ENCODE measurements around the gene VRK1.

The VRK1 gene

DNA sequence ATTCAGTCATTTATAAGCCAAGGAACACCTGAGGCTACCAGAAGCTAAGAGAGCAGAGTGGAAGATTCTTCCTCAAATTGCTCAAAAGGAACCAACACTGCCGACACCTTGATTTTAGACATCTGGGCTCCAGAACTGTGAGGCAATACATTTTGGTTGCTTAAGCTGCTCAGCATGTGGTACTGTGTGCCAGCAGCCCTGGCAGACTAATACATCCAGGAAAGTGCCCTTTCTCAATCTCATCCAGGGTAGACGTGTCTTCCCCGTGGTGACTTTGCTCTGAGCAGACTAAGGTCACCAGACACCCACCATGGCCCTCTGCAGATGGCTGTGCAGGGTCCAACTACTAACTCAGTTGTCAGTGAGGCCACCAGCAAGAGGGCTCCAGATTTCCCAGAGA is 122.8 kb downstream of the VRK1 start:
- DNase-seq (ENCODE audit: low read depth), result no peak
- TF ChIP-seq, protein P1, sequence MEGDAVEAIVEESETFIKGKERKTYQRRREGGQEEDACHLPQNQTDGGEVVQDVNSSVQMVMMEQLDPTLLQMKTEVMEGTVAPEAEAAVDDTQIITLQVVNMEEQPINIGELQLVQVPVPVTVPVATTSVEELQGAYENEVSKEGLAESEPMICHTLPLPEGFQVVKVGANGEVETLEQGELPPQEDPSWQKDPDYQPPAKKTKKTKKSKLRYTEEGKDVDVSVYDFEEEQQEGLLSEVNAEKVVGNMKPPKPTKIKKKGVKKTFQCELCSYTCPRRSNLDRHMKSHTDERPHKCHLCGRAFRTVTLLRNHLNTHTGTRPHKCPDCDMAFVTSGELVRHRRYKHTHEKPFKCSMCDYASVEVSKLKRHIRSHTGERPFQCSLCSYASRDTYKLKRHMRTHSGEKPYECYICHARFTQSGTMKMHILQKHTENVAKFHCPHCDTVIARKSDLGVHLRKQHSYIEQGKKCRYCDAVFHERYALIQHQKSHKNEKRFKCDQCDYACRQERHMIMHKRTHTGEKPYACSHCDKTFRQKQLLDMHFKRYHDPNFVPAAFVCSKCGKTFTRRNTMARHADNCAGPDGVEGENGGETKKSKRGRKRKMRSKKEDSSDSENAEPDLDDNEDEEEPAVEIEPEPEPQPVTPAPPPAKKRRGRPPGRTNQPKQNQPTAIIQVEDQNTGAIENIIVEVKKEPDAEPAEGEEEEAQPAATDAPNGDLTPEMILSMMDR (conservative IDR thresholded peaks at IDR 0.05; ENCODE audit: low read depth, low read length), result no peak
- H3K4me3 ChIP-seq (ENCODE audit: low read depth, low read length), result no peak overlapping the region

DNA sequence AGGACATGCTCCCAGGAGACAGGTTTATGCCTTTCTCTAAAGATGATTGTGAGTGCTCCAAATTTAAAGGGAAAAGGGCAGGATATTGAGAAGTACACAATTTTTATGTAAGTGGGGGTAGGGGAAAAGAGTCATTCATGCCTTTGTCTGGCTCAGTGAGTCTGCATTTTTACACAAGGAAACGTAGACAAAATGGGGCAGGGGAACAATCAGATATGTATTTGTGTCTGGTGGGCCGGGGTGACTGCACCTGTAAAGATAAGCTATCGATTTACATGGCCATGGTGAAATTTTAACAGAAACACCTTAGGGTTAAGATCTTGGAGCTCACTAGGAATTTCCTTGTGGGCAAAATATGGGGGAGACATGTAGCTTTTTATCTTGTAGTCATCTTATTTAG is 123.6 kb downstream of the VRK1 start:
- DNase-seq (ENCODE audit: low read depth), result no peak
- no peak overlapping the region for H3K4me3 ChIP-seq (ENCODE audit: low read depth, low read length)
- TF ChIP-seq, protein P1 (conservative IDR thresholded peaks at IDR 0.05; ENCODE audit: low read depth, low read length), result no peak

GRCh38 chr14:96922986-96923385 is 125.8 kb downstream of the VRK1 start:
- TF ChIP-seq, protein P1 (conservative IDR thresholded peaks at IDR 0.05; ENCODE audit: low read depth, low read length), result no peak
- DNase-seq (ENCODE audit: low read depth), result no peak
- H3K4me3 ChIP-seq (ENCODE audit: low read depth, low read length), result no peak overlapping the region

DNA sequence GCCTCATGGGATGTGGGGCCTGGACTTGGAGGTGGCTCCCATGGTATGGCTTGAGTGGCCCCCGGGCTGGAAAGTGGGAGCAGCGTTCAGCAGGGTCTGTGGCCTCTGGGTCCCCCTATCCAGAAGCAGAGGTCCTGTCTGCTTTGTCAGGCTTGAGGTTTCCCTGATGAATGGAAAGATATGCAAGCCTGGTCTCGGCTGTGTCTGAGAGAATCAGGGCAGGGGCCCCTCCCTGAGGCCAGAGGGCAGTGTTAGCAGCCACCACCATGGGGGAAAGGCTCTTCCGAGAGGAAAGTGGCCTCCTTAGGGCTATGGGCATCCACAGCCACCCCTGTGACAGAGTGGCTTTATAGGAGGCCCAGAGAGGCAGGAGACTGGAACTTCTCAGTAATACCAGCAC is 128.2 kb downstream of the VRK1 start:
- no peak for DNase-seq (ENCODE audit: low read depth)
- H3K4me3 ChIP-seq (ENCODE audit: low read depth, low read length), result no peak overlapping the region
- TF ChIP-seq, protein P1 (conservative IDR thresholded peaks at IDR 0.05; ENCODE audit: low read depth, low read length), result no peak

GRCh38 chr14:96926001-96926400 is 128.8 kb downstream of the VRK1 start:
- TF ChIP-seq, protein P1 (conservative IDR thresholded peaks at IDR 0.05; ENCODE audit: low read depth, low read length), result no peak
- H3K4me3 ChIP-seq (ENCODE audit: low read depth, low read length), result no peak overlapping the region
- DNase-seq (ENCODE audit: low read depth), result no peak

DNA sequence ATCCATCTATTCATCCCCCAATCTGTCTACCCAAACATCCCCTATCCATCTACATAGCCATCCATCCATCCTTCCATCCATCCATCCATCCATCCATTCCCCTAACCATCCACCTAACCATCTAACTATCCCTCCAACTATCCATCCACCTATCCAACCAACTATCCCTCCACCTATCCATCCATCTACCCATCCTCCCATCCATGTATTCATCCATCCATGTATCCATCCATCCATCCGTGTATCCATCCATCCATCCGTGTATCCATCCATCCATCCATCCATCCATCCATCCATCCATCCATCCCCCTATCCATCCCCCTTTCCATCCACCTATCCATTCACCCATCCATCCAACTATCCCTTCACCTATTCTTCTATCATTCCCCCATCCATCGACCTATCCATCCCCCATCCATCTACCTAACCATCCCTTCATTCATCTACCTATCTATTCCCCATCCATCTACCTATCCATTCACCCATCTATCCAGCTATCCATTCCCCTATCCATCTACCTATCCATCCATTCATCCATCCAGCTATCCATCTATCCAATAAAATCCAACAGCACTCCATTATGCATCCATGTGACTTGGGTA is 131.7 kb downstream of the VRK1 start:
- DNase-seq (ENCODE audit: low read depth), result no peak
- no peak overlapping the region for H3K4me3 ChIP-seq (ENCODE audit: low read depth, low read length)
- TF ChIP-seq, protein P1 (conservative IDR thresholded peaks at IDR 0.05; ENCODE audit: low read depth, low read length), result no peak

DNA sequence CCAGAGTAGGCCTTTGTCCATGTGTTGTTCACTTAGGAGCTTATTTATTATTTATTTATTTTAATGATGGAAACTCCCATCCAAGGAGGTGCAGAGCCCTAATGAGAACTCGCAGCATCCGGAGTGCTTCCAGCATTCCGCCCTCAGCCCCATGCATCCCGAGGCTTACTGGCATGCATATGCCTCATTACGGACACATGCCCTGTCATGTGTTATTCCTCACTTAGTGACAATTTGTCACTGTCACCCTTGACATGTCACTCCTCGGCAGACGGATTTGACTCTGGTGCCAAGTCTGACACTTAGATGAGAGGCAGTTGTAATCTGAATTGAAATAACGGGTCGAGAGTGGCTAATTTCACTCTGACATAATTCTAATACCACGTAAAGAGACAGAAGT is 132.8 kb downstream of the VRK1 start:
- DNase-seq (ENCODE audit: low read depth), result no peak
- TF ChIP-seq, protein P1 (conservative IDR thresholded peaks at IDR 0.05; ENCODE audit: low read depth, low read length), result no peak
- H3K4me3 ChIP-seq (ENCODE audit: low read depth, low read length), result no peak overlapping the region

Data from choroid plexus epithelial cell (primary cell).